ENCODE measurements around the gene CLMN. TPM values are rescaled to one million over a fixed set of nuclear protein-coding genes. Genes with fewer than 3 reads are reported as not detected.

Gene CLMN
- total and polyA plus RNA-seq, 2 experiments from 2014 or later: 15.7 to 40.0 TPM

GRCh38 chr14:95360828-95361227 is 41.1 kb upstream of the CLMN start:
- no peaks in the 10 kb centered on the region for H4K20me1 ChIP-seq (ENCODE audit: insufficient read depth, poor library complexity, severe bottlenecking)
- TF ChIP-seq CTCF (IDR thresholded peaks at IDR 0.05; ENCODE audit: poor library complexity) (no peak), EZH2phosphoT487 (IDR thresholded peaks at IDR 0.05; ENCODE audit: low read depth, severe bottlenecking, unreplicated experiment) (no peak), EZH2 (IDR thresholded peaks at IDR 0.05; ENCODE audit: borderline replicate concordance) (no peak)
- H3K27me3 ChIP-seq: peaks cover 27% of the 10 kb centered on the region
- H3K4me3 ChIP-seq: no peak overlapping the region
- H3K4me2 ChIP-seq: no peak overlapping the region
- 88% methylated on average over 9 of the region's 9 CpGs for WGBS (ENCODE audit: low lambda C conversion rate, missing lambda C conversion rate)
- H3K4me1 ChIP-seq (ENCODE audit: insufficient read depth): peaks cover 8% of the 10 kb centered on the region
- no peak overlapping the region for H3K27ac ChIP-seq
- H3K9me2 ChIP-seq (replicated peaks; ENCODE audit: insufficient read depth): no peaks in the 10 kb centered on the region
- H3K36me3 ChIP-seq (replicated peaks; ENCODE audit: insufficient read depth, low read depth): no peaks in the 10 kb centered on the region
- no peak for DNase-seq (ENCODE audit: low spot score)
- H2AFZ ChIP-seq: no peak overlapping the region
- no peaks in the 10 kb centered on the region for H3K9me3 ChIP-seq (ENCODE audit: low read depth)
- no peaks in the 10 kb centered on the region for H3K79me2 ChIP-seq

DNA sequence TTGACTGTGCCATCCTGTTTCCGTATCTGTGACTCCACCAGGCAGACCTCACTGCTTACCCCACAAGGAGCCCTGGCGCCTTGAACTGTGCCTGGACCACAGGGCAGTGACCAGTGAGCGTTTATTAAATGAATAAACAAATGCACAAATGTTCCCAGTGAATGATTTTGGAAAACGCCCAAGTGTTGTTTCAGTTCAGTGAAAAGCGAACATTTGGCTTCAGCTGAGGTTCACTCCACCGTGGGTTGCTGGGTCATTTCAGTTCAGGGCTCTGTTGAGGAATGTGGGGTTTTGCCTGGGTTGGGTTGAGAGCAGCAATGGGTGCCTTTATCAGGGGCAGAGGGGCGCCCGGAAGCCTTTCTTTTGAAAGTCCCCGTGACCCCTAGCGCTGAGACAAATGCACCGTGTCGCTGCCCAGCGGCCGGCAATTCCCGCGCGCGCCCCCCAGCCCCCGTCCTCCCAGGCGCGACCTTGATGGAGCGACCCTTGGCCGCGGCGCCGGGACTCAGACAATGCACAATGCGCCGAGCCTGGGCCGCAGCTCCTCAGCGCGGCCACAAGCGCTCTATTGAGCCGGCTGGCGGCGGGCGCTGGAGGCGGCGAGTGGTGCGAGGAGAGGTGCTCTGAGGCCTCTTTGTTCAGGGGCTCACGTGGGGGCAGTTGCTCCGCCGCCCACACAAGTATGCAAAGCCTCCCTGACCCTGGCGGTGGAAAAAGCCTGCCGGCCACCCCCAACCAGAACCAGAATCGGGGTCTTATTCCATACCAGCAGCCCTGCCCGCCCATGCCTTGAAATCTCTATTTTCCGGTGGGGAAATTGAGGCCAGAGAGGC is 40.5 kb upstream of the CLMN start:
- peak; percentile 46 for DNase-seq (ENCODE audit: low spot score)
- Histone ChIP-seq H3K4me3 (no peak overlapping the region), H3K9me3 (ENCODE audit: low read depth) (no peaks in the 10 kb centered on the region), H3K9me2 (replicated peaks; ENCODE audit: insufficient read depth) (no peaks in the 10 kb centered on the region), H3K4me2 (peak overlapping the region; percentile 64), H3K36me3 (replicated peaks; ENCODE audit: insufficient read depth, low read depth) (no peaks in the 10 kb centered on the region), H3K79me2 (no peaks in the 10 kb centered on the region), H3K27ac (no peak overlapping the region), H4K20me1 (ENCODE audit: insufficient read depth, poor library complexity, severe bottlenecking) (no peaks in the 10 kb centered on the region), H3K4me1 (ENCODE audit: insufficient read depth) (peaks cover 8% of the 10 kb centered on the region), H2AFZ (no peak overlapping the region), H3K27me3 (peaks cover 27% of the 10 kb centered on the region)
- peak; percentile 3 for TF ChIP-seq EZH2 (IDR thresholded peaks at IDR 0.05; ENCODE audit: borderline replicate concordance)
- no peak for TF ChIP-seq CTCF (IDR thresholded peaks at IDR 0.05; ENCODE audit: poor library complexity)
- 34% methylated on average over 41 of the region's 47 CpGs for WGBS (ENCODE audit: low lambda C conversion rate, missing lambda C conversion rate)

DNA sequence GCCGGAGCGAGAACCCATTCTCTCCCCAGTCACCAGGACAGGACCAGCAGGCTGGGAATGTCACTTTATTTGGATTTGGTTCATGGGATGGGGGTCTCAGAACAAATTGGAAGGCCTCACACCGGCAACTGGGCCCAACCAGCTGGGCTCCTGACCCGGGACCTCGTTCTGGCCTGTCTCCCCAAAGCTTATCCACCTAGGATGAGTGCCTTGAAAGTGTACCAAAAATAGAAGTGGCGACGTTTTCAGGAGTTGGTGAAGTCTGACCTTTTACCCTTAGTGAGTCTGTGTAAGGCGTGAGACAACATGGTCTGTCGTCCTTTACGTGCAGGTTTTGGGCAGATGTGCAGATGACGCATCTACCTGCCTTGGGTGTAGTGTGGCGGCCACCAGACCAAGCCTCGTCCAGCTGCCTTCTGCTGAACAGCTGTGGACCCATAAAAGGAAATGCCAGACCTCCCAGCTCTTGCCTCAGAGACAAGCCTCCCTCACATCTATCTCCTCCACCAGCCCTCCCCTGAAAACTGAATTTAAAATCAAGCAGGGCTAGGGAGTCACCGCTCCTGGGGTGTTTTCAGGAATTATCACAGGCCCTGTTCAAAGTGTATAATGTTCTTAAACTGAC is 36.6 kb upstream of the CLMN start:
- Histone ChIP-seq H3K27me3 (peaks cover 16% of the 10 kb centered on the region), H3K79me2 (no peaks in the 10 kb centered on the region), H3K36me3 (replicated peaks; ENCODE audit: insufficient read depth, low read depth) (no peaks in the 10 kb centered on the region), H3K4me3 (no peak overlapping the region), H3K4me1 (ENCODE audit: insufficient read depth) (peaks cover under 1% of the 10 kb centered on the region), H4K20me1 (ENCODE audit: insufficient read depth, poor library complexity, severe bottlenecking) (no peaks in the 10 kb centered on the region), H3K9me3 (ENCODE audit: low read depth) (peaks cover 3% of the 10 kb centered on the region), H2AFZ (no peak overlapping the region), H3K9me2 (replicated peaks; ENCODE audit: insufficient read depth) (no peaks in the 10 kb centered on the region), H3K4me2 (no peak overlapping the region), H3K27ac (no peak overlapping the region)
- no peak for DNase-seq (ENCODE audit: low spot score)
- TF ChIP-seq EZH2phosphoT487 (IDR thresholded peaks at IDR 0.05; ENCODE audit: low read depth, severe bottlenecking, unreplicated experiment) (no peak), EZH2 (IDR thresholded peaks at IDR 0.05; ENCODE audit: borderline replicate concordance) (no peak), CTCF (IDR thresholded peaks at IDR 0.05; ENCODE audit: poor library complexity) (no peak)
- WGBS (ENCODE audit: low lambda C conversion rate, missing lambda C conversion rate): 76% methylated on average over 14 of the region's 14 CpGs
